Memory B cell (primary cell): ENCODE measurements around the gene NDUFS8.

Experiments used
- ATAC-seq: fragments of 150-1000 bp; cut with Tn5 transposase; 2 replicates; pipeline ENCODE4 v1.10.0; 2021; ENCODE audit warnings: low read depth, mild to moderate bottlenecking, moderate library complexity
- DNase-seq, 2 donors: peaks; one replicate each; pipeline ENCODE4 v3.0.0; 2022; ENCODE audit warnings: low spot score in 2 of 2
- H3K27ac Mint-ChIP-seq: one replicate; pipeline ENCODE4 v1.8.0; 2022; ENCODE audit warnings: mild to moderate bottlenecking, moderate library complexity, mixed read lengths
- H3K27me3 Mint-ChIP-seq: one replicate; pipeline ENCODE4 v1.8.0; 2022; ENCODE audit warnings: mixed read lengths
- H3K36me3 Mint-ChIP-seq: one replicate; pipeline ENCODE4 v1.8.0; 2022; ENCODE audit warnings: mild to moderate bottlenecking, mixed read lengths
- H3K4me1 Mint-ChIP-seq: one replicate; pipeline ENCODE4 v1.8.0; 2022; ENCODE audit warnings: mixed read lengths
- H3K4me3 Mint-ChIP-seq: one replicate; pipeline ENCODE4 v1.8.0; 2022; ENCODE audit warnings: mild to moderate bottlenecking, moderate library complexity, mixed read lengths
- H3K9me3 Mint-ChIP-seq: one replicate; pipeline ENCODE4 v1.8.0; 2022; ENCODE audit warnings: mixed read lengths

The NDUFS8 gene

GRCh38 chr11:68076371-68077042, 46.0 kb downstream of the NDUFS8 start:
- no peaks in the 10 kb centered on the region for H3K9me3 Mint-ChIP-seq
- H3K27ac Mint-ChIP-seq, result no peak overlapping the region

GRCh38 chr11:68077617-68078582, 47.4 kb downstream of the NDUFS8 start:
- ATAC-seq (peak; percentile 53), DNase-seq (peak in 1 of 2 donors; percentile 1)
- H3K36me3 Mint-ChIP-seq, result peaks cover 7% of the 10 kb centered on the region
- H3K4me3 Mint-ChIP-seq, result no peak overlapping the region
- peak overlapping the region; percentile 46 for H3K27ac Mint-ChIP-seq
- H3K9me3 Mint-ChIP-seq, result no peaks in the 10 kb centered on the region
- H3K4me1 Mint-ChIP-seq, result peaks cover 11% of the 10 kb centered on the region
- H3K27me3 Mint-ChIP-seq, result no peaks in the 10 kb centered on the region

More at GRCh38 chr11:68076371-68077042, 46.0 kb downstream of the NDUFS8 start:
- Mint-ChIP-seq H3K27me3 (no peaks in the 10 kb centered on the region), H3K4me3 (no peak overlapping the region), H3K4me1 (peaks cover 11% of the 10 kb centered on the region), H3K36me3 (peaks cover 7% of the 10 kb centered on the region)
- ATAC-seq (no peak), DNase-seq (no peak)

GRCh38 chr11:68080860-68081259, 50.4 kb downstream of the NDUFS8 start:
- ATAC-seq (no peak), DNase-seq (no peak)
- Mint-ChIP-seq H3K4me3 (no peak overlapping the region), H3K9me3 (no peaks in the 10 kb centered on the region), H3K4me1 (peaks cover 11% of the 10 kb centered on the region), H3K27me3 (no peaks in the 10 kb centered on the region), H3K27ac (no peak overlapping the region), H3K36me3 (peaks cover 7% of the 10 kb centered on the region)

DNA sequence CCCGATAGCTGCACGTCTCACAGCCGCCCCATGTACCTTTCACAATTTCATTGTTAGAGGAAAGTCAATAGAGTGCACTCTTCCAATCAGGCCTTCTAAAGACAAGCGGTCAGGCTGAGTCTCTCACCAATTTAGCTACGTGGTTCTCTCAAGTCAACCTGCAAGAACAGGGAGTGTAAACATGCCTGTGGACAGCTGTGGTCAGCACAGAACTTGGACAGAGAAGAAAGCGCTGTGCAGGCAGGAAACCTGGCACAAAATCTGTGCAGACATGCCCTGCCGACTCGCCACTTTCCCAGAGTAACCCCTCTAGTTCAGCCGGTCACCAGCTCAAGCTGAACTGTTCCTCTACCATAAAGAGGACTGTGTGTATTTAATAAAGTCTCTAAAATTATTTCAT, 51.2 kb downstream of the NDUFS8 start:
- Mint-ChIP-seq H3K4me3 (no peak overlapping the region), H3K27me3 (no peaks in the 10 kb centered on the region), H3K4me1 (peaks cover 11% of the 10 kb centered on the region), H3K9me3 (no peaks in the 10 kb centered on the region), H3K36me3 (peaks cover 7% of the 10 kb centered on the region), H3K27ac (no peak overlapping the region)
- DNase-seq (no peak), ATAC-seq (no peak)

GRCh38 chr11:68082481-68082880, 52.0 kb downstream of the NDUFS8 start:
- DNase-seq (no peak), ATAC-seq (no peak)
- peaks cover 7% of the 10 kb centered on the region for H3K36me3 Mint-ChIP-seq
- peaks cover 10% of the 10 kb centered on the region for H3K4me1 Mint-ChIP-seq
- H3K4me3 Mint-ChIP-seq, result no peak overlapping the region
- H3K27ac Mint-ChIP-seq, result no peak overlapping the region
- no peaks in the 10 kb centered on the region for H3K27me3 Mint-ChIP-seq
- H3K9me3 Mint-ChIP-seq, result no peaks in the 10 kb centered on the region

GRCh38 chr11:68083517-68083916, 53.0 kb downstream of the NDUFS8 start:
- no peaks in the 10 kb centered on the region for H3K4me1 Mint-ChIP-seq
- H3K9me3 Mint-ChIP-seq, result no peaks in the 10 kb centered on the region
- DNase-seq, result no peak
- H3K27me3 Mint-ChIP-seq, result no peaks in the 10 kb centered on the region
- ATAC-seq, result no peak
- peaks cover 5% of the 10 kb centered on the region for H3K36me3 Mint-ChIP-seq
- H3K27ac Mint-ChIP-seq, result no peak overlapping the region
- no peak overlapping the region for H3K4me3 Mint-ChIP-seq
